Measurements from ENCODE around the gene TMEM86B. TPM values are rescaled to one million over a fixed set of nuclear protein-coding genes. Genes with fewer than 3 reads are reported as not detected.
"Not testable (repeated sequence)": the region's sequence is repeated elsewhere in the genome, so short reads cannot be mapped to it uniquely, and the experiment has no call there.

Gene TMEM86B
- polyA plus RNA-seq, 1 donor, result 69.0 TPM

- H3K27me3 ChIP-seq (ENCODE audit: control insufficient read depth, insufficient read depth, low read length), result no peaks in the 10 kb centered on the region
- no peak overlapping the region for H3K4me3 ChIP-seq (ENCODE audit: low read length)
- H3K4me1 ChIP-seq (ENCODE audit: control insufficient read depth, insufficient read depth, low read length), result peaks cover 26% of the 10 kb centered on the region
- peaks cover 41% of the 10 kb centered on the region for H3K36me3 ChIP-seq (ENCODE audit: control insufficient read depth, insufficient read depth, low read length)
- H3K9me3 ChIP-seq (ENCODE audit: control insufficient read depth, low read depth, low read length), result no peaks in the 10 kb centered on the region
- WGBS (ENCODE audit: insufficient coverage, low lambda C conversion rate), result 83% methylated on average over 1 of the region's 17 CpGs
- no peak overlapping the region for H3K27ac ChIP-seq (ENCODE audit: low read length)
- no peak for DNase-seq
Observed at GRCh38 chr19:55223291-55224037, 5.1 kb downstream of the TMEM86B start.

- Histone ChIP-seq H3K4me3 (ENCODE audit: low read length) (no peak overlapping the region), H3K4me1 (ENCODE audit: control insufficient read depth, insufficient read depth, low read length) (peaks cover 17% of the 10 kb centered on the region), H3K27me3 (ENCODE audit: control insufficient read depth, insufficient read depth, low read length) (no peaks in the 10 kb centered on the region), H3K9me3 (ENCODE audit: control insufficient read depth, low read depth, low read length) (no peaks in the 10 kb centered on the region), H3K27ac (ENCODE audit: low read length) (no peak overlapping the region), H3K36me3 (ENCODE audit: control insufficient read depth, insufficient read depth, low read length) (peaks cover 22% of the 10 kb centered on the region)
- WGBS (ENCODE audit: insufficient coverage, low lambda C conversion rate), result no CpG with 5 or more reads among the region's 9 CpGs
- DNase-seq, result no peak
Observed at GRCh38 chr19:55220525-55220924, 8.0 kb downstream of the TMEM86B start.

GRCh38 chr19:55216461-55217198 is 11.9 kb downstream of the TMEM86B start:
- Histone ChIP-seq H3K4me1 (ENCODE audit: control insufficient read depth, insufficient read depth, low read length) (peaks cover 11% of the 10 kb centered on the region), H3K27ac (ENCODE audit: low read length) (peak overlapping the region; percentile 92), H3K27me3 (ENCODE audit: control insufficient read depth, insufficient read depth, low read length) (no peaks in the 10 kb centered on the region), H3K4me3 (ENCODE audit: low read length) (peak overlapping the region; percentile 50), H3K9me3 (ENCODE audit: control insufficient read depth, low read depth, low read length) (peaks cover 9% of the 10 kb centered on the region), H3K36me3 (ENCODE audit: control insufficient read depth, insufficient read depth, low read length) (no peaks in the 10 kb centered on the region)
- DNase-seq, result peak; percentile 93 to 96
- no CpG with 5 or more reads among the region's 36 CpGs for WGBS (ENCODE audit: insufficient coverage, low lambda C conversion rate)

GRCh38 chr19:55213547-55213946 is 15.0 kb downstream of the TMEM86B start:
- Histone ChIP-seq H3K27me3 (ENCODE audit: control insufficient read depth, insufficient read depth, low read length) (no peaks in the 10 kb centered on the region), H3K4me3 (ENCODE audit: low read length) (no peak overlapping the region), H3K27ac (ENCODE audit: low read length) (no peak overlapping the region), H3K9me3 (ENCODE audit: control insufficient read depth, low read depth, low read length) (peaks cover 9% of the 10 kb centered on the region), H3K4me1 (ENCODE audit: control insufficient read depth, insufficient read depth, low read length) (peaks cover 19% of the 10 kb centered on the region), H3K36me3 (ENCODE audit: control insufficient read depth, insufficient read depth, low read length) (no peaks in the 10 kb centered on the region)
- DNase-seq, result no peak
- WGBS (ENCODE audit: insufficient coverage, low lambda C conversion rate), result no CpG with 5 or more reads among the region's 7 CpGs

- Histone ChIP-seq H3K9me3 (ENCODE audit: control insufficient read depth, low read depth, low read length) (peaks cover 9% of the 10 kb centered on the region), H3K4me1 (ENCODE audit: control insufficient read depth, insufficient read depth, low read length) (peaks cover 17% of the 10 kb centered on the region)
Observed at GRCh38 chr19:55212447-55212846, 16.1 kb downstream of the TMEM86B start.

GRCh38 chr19:55209693-55210472 is 18.7 kb downstream of the TMEM86B start:
- Histone ChIP-seq H3K4me3 (ENCODE audit: low read length) (no peak overlapping the region), H3K9me3 (ENCODE audit: control insufficient read depth, low read depth, low read length) (peaks cover 9% of the 10 kb centered on the region), H3K36me3 (ENCODE audit: control insufficient read depth, insufficient read depth, low read length) (peaks cover 7% of the 10 kb centered on the region), H3K27me3 (ENCODE audit: control insufficient read depth, insufficient read depth, low read length) (no peaks in the 10 kb centered on the region), H3K27ac (ENCODE audit: low read length) (peak overlapping the region; percentile 84), H3K4me1 (ENCODE audit: control insufficient read depth, insufficient read depth, low read length) (peaks cover 11% of the 10 kb centered on the region)
- no CpG with 5 or more reads among the region's 17 CpGs for WGBS (ENCODE audit: insufficient coverage, low lambda C conversion rate)
- peak in 1 of 2 donors; percentile 56 for DNase-seq

More at GRCh38 chr19:55212447-55212846, 16.1 kb downstream of the TMEM86B start:
- Histone ChIP-seq H3K27ac (ENCODE audit: low read length) (no peak overlapping the region), H3K27me3 (ENCODE audit: control insufficient read depth, insufficient read depth, low read length) (no peaks in the 10 kb centered on the region), H3K4me3 (ENCODE audit: low read length) (no peak overlapping the region), H3K36me3 (ENCODE audit: control insufficient read depth, insufficient read depth, low read length) (no peaks in the 10 kb centered on the region)
- DNase-seq, result no peak
- WGBS (ENCODE audit: insufficient coverage, low lambda C conversion rate), result 100% methylated on average over 1 of the region's 3 CpGs

GRCh38 chr19:55208880-55209692 is 19.5 kb downstream of the TMEM86B start, which contains the start of gene PTPRH:
PTPRH (minus strand) TSS chr19:55209501; CDS start chr19:55209433, 68 bp downstream.
- Histone ChIP-seq H3K27ac (ENCODE audit: low read length) (peak within 1 kb of the TSS; percentile 84), H3K4me1 (ENCODE audit: control insufficient read depth, insufficient read depth, low read length) (peaks cover 11% of the 10 kb centered on the region), H3K27me3 (ENCODE audit: control insufficient read depth, insufficient read depth, low read length) (no peaks in the 10 kb centered on the region), H3K4me3 (ENCODE audit: low read length) (peak within 1 kb of the TSS; percentile 41), H3K36me3 (ENCODE audit: control insufficient read depth, insufficient read depth, low read length) (peaks cover 15% of the 10 kb centered on the region), H3K9me3 (ENCODE audit: control insufficient read depth, low read depth, low read length) (peaks cover 9% of the 10 kb centered on the region)
- DNase-seq, result peak in 1 of 2 donors; percentile 75
- no CpG with 5 or more reads among the region's 18 CpGs for WGBS (ENCODE audit: insufficient coverage, low lambda C conversion rate)

- peak overlapping the region; percentile 60 for H3K4me3 ChIP-seq (ENCODE audit: low read length)
- peak overlapping the region; percentile 94 for H3K27ac ChIP-seq (ENCODE audit: low read length)
- H3K36me3 ChIP-seq (ENCODE audit: control insufficient read depth, insufficient read depth, low read length), result peaks cover 24% of the 10 kb centered on the region
- H3K4me1 ChIP-seq (ENCODE audit: control insufficient read depth, insufficient read depth, low read length), result peaks cover 11% of the 10 kb centered on the region
- no CpG with 5 or more reads among the region's 29 CpGs for WGBS (ENCODE audit: insufficient coverage, low lambda C conversion rate)
- H3K27me3 ChIP-seq (ENCODE audit: control insufficient read depth, insufficient read depth, low read length), result no peaks in the 10 kb centered on the region
- H3K9me3 ChIP-seq (ENCODE audit: control insufficient read depth, low read depth, low read length), result no peaks in the 10 kb centered on the region
- DNase-seq, result peak; percentile 95 to 98
Observed at GRCh38 chr19:55206664-55207500, 21.7 kb downstream of the TMEM86B start.

- DNase-seq; H3K27me3 ChIP-seq (ENCODE audit: control insufficient read depth, insufficient read depth, low read length); H3K4me1 ChIP-seq (ENCODE audit: control insufficient read depth, insufficient read depth, low read length); H3K9me3 ChIP-seq (ENCODE audit: control insufficient read depth, low read depth, low read length); H3K27ac ChIP-seq (ENCODE audit: low read length); H3K4me3 ChIP-seq (ENCODE audit: low read length): not testable (repeated sequence)
- H3K36me3 ChIP-seq (ENCODE audit: control insufficient read depth, insufficient read depth, low read length), result peaks cover 55% of the 10 kb centered on the region
- no CpG with 5 or more reads among the region's 10 CpGs for WGBS (ENCODE audit: insufficient coverage, low lambda C conversion rate)
Observed at GRCh38 chr19:55202199-55202598, 26.4 kb downstream of the TMEM86B start.
